ENCODE results near the gene S100A5. TPM values are rescaled to one million over a fixed set of nuclear protein-coding genes. Genes with fewer than 3 reads are reported as not detected.

The S100A5 gene
- total and polyA plus RNA-seq, 2 of the 8 experiments (the other 6 are each of a cell fraction or from before 2014, with no cell fraction given): not detected

DNA sequence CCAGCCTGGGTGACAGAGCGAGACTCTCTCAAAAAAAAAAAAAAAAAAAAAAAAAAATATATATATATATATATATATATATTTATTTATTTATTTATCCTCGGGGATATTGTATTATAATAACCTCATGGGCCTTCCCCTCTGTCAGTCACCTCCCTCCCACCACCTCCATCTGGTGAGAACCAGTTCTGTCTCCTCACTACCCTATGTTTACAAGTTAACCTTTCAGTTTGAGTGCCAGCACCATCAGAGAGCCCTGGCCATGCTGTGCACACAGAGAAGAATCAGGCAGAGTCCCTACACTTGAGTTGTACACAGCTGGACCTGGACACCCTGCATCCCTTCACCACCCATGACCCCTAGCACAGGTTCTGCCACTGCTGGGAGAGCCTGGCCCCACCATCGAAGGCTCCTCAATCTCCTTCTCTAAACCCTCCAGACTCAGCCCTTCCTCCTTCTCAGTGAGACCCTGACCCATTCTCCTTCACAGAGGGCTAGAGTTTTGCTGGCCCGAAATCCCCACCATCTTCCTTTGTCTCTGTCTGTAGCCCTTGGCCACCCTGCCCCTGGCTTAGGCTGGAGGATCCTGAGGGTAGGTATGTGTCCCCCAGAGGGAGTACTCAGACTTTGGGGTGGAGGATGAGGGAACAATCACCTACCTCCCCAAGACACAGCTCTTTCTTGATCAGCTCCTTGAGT, 1.2 kb downstream of the S100A5 start:
- 93% methylated on average over 4 of the region's 4 CpGs; no CpG with 5 or more reads in 1 of the 2 experiments for WGBS, 2 experiments (ENCODE audit: extremely low coverage in 1 of 2, insufficient coverage in 1 of 2, insufficient read length in 1 of 2, insufficient replicate concordance in 2 of 2, low coverage in 1 of 2, low lambda C conversion rate in 2 of 2, missing lambda C conversion rate in 1 of 2)
- FAIRE-seq: no peak
- H3K9ac ChIP-seq (replicated peaks in 1 of 4; ENCODE audit: extremely low read depth in 1 of 4, low read depth in 3 of 4, low read length in 3 of 4): no peak overlapping the region
- TF ChIP-seq JUN (IDR thresholded peaks at IDR 0.05; ENCODE audit: low read depth, low read length) (no peak), HDAC6 (IDR thresholded peaks at IDR 0.05; ENCODE audit: low read depth, low read length) (no peak), SAP30 (IDR thresholded peaks at IDR 0.05; ENCODE audit: insufficient read depth, insufficient replicate concordance, low read length) (no peak), RNF2 (IDR thresholded peaks at IDR 0.05; ENCODE audit: borderline replicate concordance, low read depth, low read length, missing control alignments, poor library complexity, severe bottlenecking) (no peak), JUND (IDR thresholded peaks at IDR 0.05; ENCODE audit: low read length) (no peak), KDM1A (IDR thresholded peaks at IDR 0.05; ENCODE audit: borderline replicate concordance, low read length) (no peak), SP2 (IDR thresholded peaks at IDR 0.05; ENCODE audit: low read length) (no peak), SIX5 (IDR thresholded peaks at IDR 0.05; ENCODE audit: low read depth, low read length) (no peak)
- TF ChIP-seq, protein P1, sequence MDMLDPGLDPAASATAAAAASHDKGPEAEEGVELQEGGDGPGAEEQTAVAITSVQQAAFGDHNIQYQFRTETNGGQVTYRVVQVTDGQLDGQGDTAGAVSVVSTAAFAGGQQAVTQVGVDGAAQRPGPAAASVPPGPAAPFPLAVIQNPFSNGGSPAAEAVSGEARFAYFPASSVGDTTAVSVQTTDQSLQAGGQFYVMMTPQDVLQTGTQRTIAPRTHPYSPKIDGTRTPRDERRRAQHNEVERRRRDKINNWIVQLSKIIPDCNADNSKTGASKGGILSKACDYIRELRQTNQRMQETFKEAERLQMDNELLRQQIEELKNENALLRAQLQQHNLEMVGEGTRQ (IDR thresholded peaks at IDR 0.05; ENCODE audit: low read length): no peak
- TF ChIP-seq, protein P2, sequence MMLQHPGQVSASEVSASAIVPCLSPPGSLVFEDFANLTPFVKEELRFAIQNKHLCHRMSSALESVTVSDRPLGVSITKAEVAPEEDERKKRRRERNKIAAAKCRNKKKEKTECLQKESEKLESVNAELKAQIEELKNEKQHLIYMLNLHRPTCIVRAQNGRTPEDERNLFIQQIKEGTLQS (IDR thresholded peaks at IDR 0.05; ENCODE audit: insufficient read depth, low read depth, low read length): no peak

More for the DNA sequence above, 1.2 kb downstream of the S100A5 start:
- Histone ChIP-seq H3K23me2 (ENCODE audit: low read depth, low read length) (peaks cover under 1% of the 10 kb centered on the region; the same call in 1 of the 2 replicates), H4K5ac (ENCODE audit: insufficient read length, low read depth, low read length) (no peak overlapping the region), H3K79me2 (ENCODE audit: control insufficient read depth in 1 of 2, insufficient read depth in 2 of 2, low read length in 2 of 2) (no peaks in the 10 kb centered on the region), H3K36me3 (ENCODE audit: control insufficient read depth in 2 of 4, insufficient read depth in 4 of 4, low read length in 3 of 4) (no peaks in the 10 kb centered on the region), H3K23ac (ENCODE audit: insufficient read length) (no peak overlapping the region), H4K20me1 (replicated peaks in 1 of 2; ENCODE audit: control insufficient read depth in 1 of 2, insufficient read depth in 2 of 2, low read length in 2 of 2) (no peaks in the 10 kb centered on the region), H2BK20ac (ENCODE audit: low read length) (peak overlapping the region; percentile 80; the same call in 1 of the 2 replicates), H2BK12ac (ENCODE audit: low read depth, low read length) (peak overlapping the region; percentile 68; the same call in 1 of the 2 replicates), H2AK5ac (ENCODE audit: low read depth, low read length) (peak overlapping the region; percentile 89; the same call in 1 of the 2 replicates), H2BK5ac (ENCODE audit: low read depth, low read length) (no peak overlapping the region), H3K27me3 (replicated peaks in 1 of 4; ENCODE audit: control insufficient read depth in 3 of 4, extremely low read depth in 1 of 4, insufficient read depth in 3 of 4, low read length in 3 of 4) (peaks cover 0 to 16% (median 6%) of the 10 kb centered on the region in 4 experiments; a peak in 5 of 7 replicates), H3K27ac (ENCODE audit: low read depth, low read length) (no peak overlapping the region), H3K56ac (replicated peaks; ENCODE audit: insufficient read length, low read depth, low read length) (no peak overlapping the region), H3K4me3 (ENCODE audit: extremely low read depth in 1 of 4, insufficient read depth in 2 of 4, low read depth in 3 of 4, low read length in 4 of 4) (no peak overlapping the region), H3K4me2 (ENCODE audit: insufficient read depth in 1 of 2, low read depth in 2 of 2, low read length in 2 of 2) (no peak overlapping the region), H4K8ac (ENCODE audit: extremely low read depth, insufficient read depth, low read length) (no peak overlapping the region), H3K4me1 (replicated peaks in 1 of 4; ENCODE audit: control insufficient read depth in 3 of 4, insufficient read depth in 4 of 4, low read length in 3 of 4) (peaks cover 11 to 28% (median 20%) of the 10 kb centered on the region in 4 experiments), H3K4ac (replicated peaks; ENCODE audit: insufficient read length, low read depth, low read length) (no peak overlapping the region), H3K18ac (ENCODE audit: extremely low read depth, low read length) (no peak overlapping the region), H3K14ac (ENCODE audit: insufficient read length) (no peak overlapping the region), H3K9me3 (ENCODE audit: insufficient read depth in 2 of 2, low read depth in 1 of 2, low read length in 1 of 2) (no peaks in the 10 kb centered on the region), H2BK15ac (ENCODE audit: low read length) (peak overlapping the region; percentile 25; the same call in 1 of the 2 replicates), H2AFZ (ENCODE audit: low read length) (no peak overlapping the region), H3K79me1 (ENCODE audit: low read depth, low read length) (no peaks in the 10 kb centered on the region), H2BK120ac (replicated peaks; ENCODE audit: low read depth, low read length) (no peak overlapping the region), H4K91ac (replicated peaks; ENCODE audit: insufficient read length, low read length) (peak overlapping the region; percentile 25)
- DNase-seq (ENCODE audit: low read depth in 1 of 2, low spot score in 2 of 2): no peak
- ChIA-PET CTCF (ENCODE audit: partially characterized antibody) (interaction anchor here (1.0 to 10.2 kb wide), 7 partner anchors 8 to 90 kb away, joined by 3 to 165 read pairs (median 6); partner anchors contain the start of genes S100A2, S100A3 and S100A4), POLR2A (ENCODE audit: partially characterized antibody) (interaction anchor here (0.5 to 1.2 kb wide), 5 partner anchors 22 to 129 kb away, joined by 3 to 4 read pairs (median 3); partner anchors contain the start of gene S100A13)

Data from H1 (cell line).